Stomach (tissue), 9 donors: Measurements from ENCODE around the gene TMEM132D. TPM values are rescaled to one million over a fixed set of nuclear protein-coding genes. Genes with fewer than 3 reads are reported as not detected.

ENCODE experiments used
- DNase-seq, 2 donors: peaks; one replicate each; pipeline versions ENCODE4 v3.0.0 to v3.0.0-alpha.2; 2013 to 2019
- H3K27ac ChIP-seq, 5 donors: fragments of 200-600 bp in 4 of 5; sonication (generic) in 4 of 5; one replicate each; pipeline ENCODE4 v1.5.1; 2013 to 2019; ENCODE audit warnings: mild to moderate bottlenecking in 1 of 5, moderate library complexity in 1 of 5
- H3K27me3 ChIP-seq, 3 donors: fragments of 200-600 bp; sonication (generic); one replicate each; pipeline ENCODE4 v1.5.1; 2017 to 2019; ENCODE audit warnings: mixed run types in 1 of 3
- H3K36me3 ChIP-seq, 4 donors: fragments of 200-600 bp; sonication (generic); 1 replicate in 3 of 4; 2 replicates in 1 of 4; pipeline ENCODE4 v1.5.1; 2016 to 2019
- H3K4me1 ChIP-seq, 4 donors: fragments of 200-600 bp; sonication (generic); one replicate each; pipeline ENCODE4 v1.5.1; 2016 to 2019
- H3K4me3 ChIP-seq, 4 donors: fragments of 200-600 bp; sonication (generic) in 3 of 4; one replicate each; pipeline ENCODE4 v1.5.1; 2016 to 2019; ENCODE audit warnings: mild to moderate bottlenecking in 1 of 4
- H3K9me3 ChIP-seq, 4 donors: fragments of 200-600 bp; sonication (generic); one replicate each; pipeline ENCODE4 v1.5.1; 2016 to 2019
- CTCF ChIP-seq, 7 experiments: fragments of 450-650 bp in 4 of 7; fragments of 200-600 bp in 3 of 7; sonication (generic) in 3 of 7; IDR thresholded peaks; one replicate each; pipeline ENCODE4 v1.5.1; 2016 to 2019; ENCODE audit warnings: antibody characterized with exemption in 7 of 7, control low read depth in 2 of 7, mild to moderate bottlenecking in 1 of 7
- EP300 ChIP-seq: sonication (generic); formaldehyde crosslinking; IDR thresholded peaks from one replicate; pipeline ENCODE4 v1.6.1; 2017; ENCODE audit warnings: antibody characterized with exemption
- POLR2A ChIP-seq, 4 donors: fragments of 450-650 bp; IDR thresholded peaks; one replicate each; pipeline ENCODE4 v1.6.1; 2016; ENCODE audit warnings: antibody characterized with exemption in 4 of 4, control low read depth in 2 of 4, mild to moderate bottlenecking in 1 of 4, moderate library complexity in 1 of 4
- POLR2AphosphoS5 ChIP-seq, 3 donors: sonication (generic); formaldehyde crosslinking; IDR thresholded peaks; one replicate each; pipeline ENCODE4 v1.6.1; 2016; ENCODE audit warnings: antibody characterized with exemption in 3 of 3
- WGBS, 5 donors: extraction: QIAGEN DNeasy Blood & Tissue Kit in 3 of 5; methylation state at CpG; one replicate each; pipeline versions ENCODE4 v1.1.5 to v1.1.7; 2013 to 2018; 5-methylcytosine and 5-hydroxymethylcytosine counted together
- intact Hi-C: fragments of 100-400 bp; cut with DNase I; formaldehyde crosslinking; loops from one replicate; pipeline ENCODE4 v1.15.1; 2023; ENCODE audit warnings: low total_unique reads
- polyA plus RNA-seq, 3 donors: library from polyadenylated mRNA; stranded (reverse); fragments of 200-250 nt; gene quantifications; one replicate each; pipeline ENCODE4 v1.2.3, GENCODE V29; 2013
- total RNA-seq, 5 donors: library from RNA; depleted of rRNA; stranded (reverse); fragments of >200 nt; gene quantifications; one replicate each; pipeline versions ENCODE4 v1.1.0 to v1.2.3, GENCODE V29; 2014 to 2016
- donor health status: healthy with polysubstance abuse.
- donor health status: Bipolar disorder and iron deficiency.
- donor health status: healthy.

TMEM132D gene
- total and polyA plus RNA-seq, 8 donors: 0.29 to 0.92 TPM; not detected in 6

- no peak for DNase-seq
- 53 to 65% (median 62%) methylated on average over 5 of the region's 5 CpGs for WGBS, 5 donors
- no peaks in the 10 kb centered on the region for H3K9me3 ChIP-seq
- TF ChIP-seq POLR2A (IDR thresholded peaks at IDR 0.05): no peak
- no peak for TF ChIP-seq CTCF (IDR thresholded peaks at IDR 0.05)
- no peak for TF ChIP-seq EP300
- TF ChIP-seq POLR2AphosphoS5 (IDR thresholded peaks at IDR 0.05): no peak
- no peak overlapping the region for H3K4me3 ChIP-seq
- H3K4me1 ChIP-seq: no peaks in the 10 kb centered on the region
- H3K36me3 ChIP-seq: no peaks in the 10 kb centered on the region
- H3K27ac ChIP-seq: no peak overlapping the region
- intact Hi-C loops: no loop called here
- H3K27me3 ChIP-seq: no peaks in the 10 kb centered on the region
These were observed 17.3 kb downstream of the TMEM132D start for GRCh38 chr12:129886541-129886940.

- Histone ChIP-seq H3K36me3 (no peaks in the 10 kb centered on the region), H3K27ac (no peak overlapping the region), H3K9me3 (no peaks in the 10 kb centered on the region), H3K27me3 (no peaks in the 10 kb centered on the region), H3K4me1 (no peaks in the 10 kb centered on the region), H3K4me3 (no peak overlapping the region)
- no peak for TF ChIP-seq EP300
- TF ChIP-seq POLR2A (IDR thresholded peaks at IDR 0.05): no peak
- TF ChIP-seq POLR2AphosphoS5 (IDR thresholded peaks at IDR 0.05): no peak
- TF ChIP-seq CTCF (IDR thresholded peaks at IDR 0.05): no peak
- intact Hi-C loops: no loop called here
- DNase-seq: no peak
- 18 to 37% (median 35%) methylated on average over 3 of the region's 3 CpGs for WGBS, 5 donors
These were observed 18.5 kb downstream of the TMEM132D start for GRCh38 chr12:129885287-129885686.

GRCh38 chr12:129877411-129877810, 26.4 kb downstream of the TMEM132D start:
- TF ChIP-seq EP300 (no peak), POLR2A (IDR thresholded peaks at IDR 0.05) (no peak)
- H3K27ac ChIP-seq: no peak overlapping the region
- intact Hi-C loops: no loop called here
- no peaks in the 10 kb centered on the region for H3K36me3 ChIP-seq
- H3K9me3 ChIP-seq: peaks cover 0 to 4% (median 2%) of the 10 kb centered on the region in 4 donors
- 78 to 88% (median 82%) methylated on average over 11 of the region's 11 CpGs for WGBS, 5 donors
- no peaks in the 10 kb centered on the region for H3K27me3 ChIP-seq
- no peaks in the 10 kb centered on the region for H3K4me1 ChIP-seq
- DNase-seq: no peak
- H3K4me3 ChIP-seq: no peak overlapping the region

- 65 to 70% (median 70%) methylated on average over 6 of the region's 6 CpGs for WGBS, 5 donors
- TF ChIP-seq POLR2AphosphoS5 (IDR thresholded peaks at IDR 0.05) (no peak), EP300 (no peak), CTCF (IDR thresholded peaks at IDR 0.05) (no peak), POLR2A (IDR thresholded peaks at IDR 0.05) (no peak)
These were observed 30.0 kb downstream of the TMEM132D start for GRCh38 chr12:129873833-129874208.

GRCh38 chr12:129873111-129873832, 30.6 kb downstream of the TMEM132D start:
- Histone ChIP-seq H3K27me3 (no peaks in the 10 kb centered on the region), H3K4me1 (no peaks in the 10 kb centered on the region), H3K4me3 (no peak overlapping the region), H3K36me3 (no peaks in the 10 kb centered on the region), H3K9me3 (peaks cover 0 to 4% (median 0%) of the 10 kb centered on the region in 4 donors), H3K27ac (no peak overlapping the region)
- no peak for TF ChIP-seq CTCF (IDR thresholded peaks at IDR 0.05)
- TF ChIP-seq POLR2A (IDR thresholded peaks at IDR 0.05): no peak
- TF ChIP-seq EP300: no peak
- no peak for TF ChIP-seq POLR2AphosphoS5 (IDR thresholded peaks at IDR 0.05)
- intact Hi-C loops: no loop called here
- no peak for DNase-seq
- 60 to 70% (median 62%) methylated on average over 13 of the region's 13 CpGs for WGBS, 5 donors

More at GRCh38 chr12:129873833-129874208, 30.0 kb downstream of the TMEM132D start:
- no peak overlapping the region for H3K4me3 ChIP-seq
- intact Hi-C loops: no loop called here
- H3K27ac ChIP-seq: no peak overlapping the region
- H3K4me1 ChIP-seq: no peaks in the 10 kb centered on the region
- no peaks in the 10 kb centered on the region for H3K36me3 ChIP-seq
- peaks cover 0 to 4% (median 1%) of the 10 kb centered on the region in 4 donors for H3K9me3 ChIP-seq
- no peaks in the 10 kb centered on the region for H3K27me3 ChIP-seq
- DNase-seq: no peak
